HCT116 (cell line): ENCODE results near the gene PRPH2. TPM values are rescaled to one million over a fixed set of nuclear protein-coding genes. Genes with fewer than 3 reads are reported as not detected.
A peak's percentile ranks its signal among the peaks of the same experiment; 100 is the strongest.

Experiments used
- ATAC-seq: fragments of 200-7000 bp; cut with Tn5 transposase; 2 replicates; pipeline ENCODE4 v1.9.1; 2020; ENCODE audit warnings: mild to moderate bottlenecking, moderate library complexity
- BruUV-seq: library from RNA; stranded (reverse); fragments of 400-500 nt; replicated peaks from 2 replicates; lab custom pipeline; 2021; lab: Mats Ljungman, UMichigan
- CTCF ChIA-PET: fragments of 300-600 bp; sonication (Branson Sonifier 250); formaldehyde crosslinking; loops from one replicate; lab custom pipeline; 2021; ENCODE audit warnings: antibody characterized with exemption; lab: Charles Lee
- POLR2A ChIA-PET: fragments of 300-600, 350-600 bp; sonication (Branson Sonifier 250); formaldehyde crosslinking; loops from one replicate; lab custom pipeline; 2021; ENCODE audit warnings: antibody characterized with exemption; lab: Charles Lee
- RAD21 ChIA-PET, 2 experiments: fragments of 300-600 bp; sonication (Branson Sonifier 250); formaldehyde crosslinking; loops; one replicate each; lab custom pipeline; 2023; ENCODE audit warnings: low total read pairs in 2 of 2; ENCODE audit not compliant: uncharacterized antibody in 2 of 2, unreplicated experiment in 2 of 2, low non-redundant PET in 1 of 2; lab: Charles Lee
- DNase-seq: peaks from one replicate; pipeline ENCODE4 v3.0.0-alpha.2; 2010; ENCODE audit warnings: low read depth, low spot score
- H2AFZ ChIP-seq: fragments of 200-600 bp; shearing (Covaris generic), sonication (generic); 2 replicates; pipeline ENCODE4 v1.6.1; 2017; ENCODE audit warnings: low read depth, mixed run types, mixed read lengths, antibody characterized with exemption, low read length; ENCODE audit not compliant: poor library complexity, severe bottlenecking
- H3K27ac ChIP-seq: 2 replicates; pipeline ENCODE4 v1.5.1; 2012; ENCODE audit warnings: low read depth, low read length
- H3K27me3 ChIP-seq: fragments of 200-600 bp; sonication (generic); 2 replicates; pipeline ENCODE4 v1.6.1; 2016; ENCODE audit warnings: mixed run types, low read length, mixed read lengths; ENCODE audit not compliant: insufficient read depth
- H3K36me3 ChIP-seq, 2 experiments: fragments of 200-500 bp in 1 of 2; fragments of 200-600 bp in 1 of 2; sonication (Bioruptor generic) in 1 of 2; sonication (generic) in 1 of 2; 2 replicates each; pipeline versions ENCODE4 v1.5.1 to v1.6.1; 2014 to 2016; ENCODE audit warnings: low read length in 2 of 2, inconsistent platforms in 1 of 2, mixed read lengths in 1 of 2, mixed run types in 1 of 2; ENCODE audit not compliant: insufficient read depth in 2 of 2, control insufficient read depth in 1 of 2
- H3K4me1 ChIP-seq, 2 experiments: fragments of 200-600 bp in 1 of 2; sonication (generic) in 1 of 2; 2 replicates each; pipeline versions ENCODE4 v1.5.1 to v1.6.1; 2012 to 2017; ENCODE audit warnings: low read length in 2 of 2, inconsistent platforms in 1 of 2, mild to moderate bottlenecking in 1 of 2, mixed read lengths in 1 of 2, mixed run types in 1 of 2, moderate library complexity in 1 of 2; ENCODE audit not compliant: insufficient read depth in 2 of 2, control insufficient read depth in 1 of 2
- H3K4me2 ChIP-seq: fragments of 200-600 bp; sonication (generic); 2 replicates; pipeline ENCODE4 v1.6.1; 2017; ENCODE audit warnings: mixed run types, low read length, mixed read lengths
- H3K4me3 ChIP-seq, 2 experiments: fragments of 200-600 bp in 1 of 2; sonication (generic) in 1 of 2; replicated peaks in 1 of 2; 2 replicates each; pipeline ENCODE4 v1.5.1; 2011 to 2016; ENCODE audit warnings: low read length in 2 of 2, control low read depth in 1 of 2, low read depth in 1 of 2, mild to moderate bottlenecking in 1 of 2, mixed read lengths in 1 of 2, mixed run types in 1 of 2
- H3K79me2 ChIP-seq: fragments of 200-600 bp; sonication (generic); 2 replicates; pipeline ENCODE4 v1.6.1; 2017; ENCODE audit warnings: mild to moderate bottlenecking, mixed run types, low read length, moderate library complexity, mixed read lengths; ENCODE audit not compliant: insufficient read depth
- H3K9ac ChIP-seq: fragments of 200-600 bp; sonication (generic); 2 replicates; pipeline ENCODE4 v1.6.1; 2016; ENCODE audit warnings: low read length, mixed read lengths
- H3K9me2 ChIP-seq: fragments of 200-600 bp; sonication (generic), shearing (Covaris generic); 2 replicates; pipeline ENCODE4 v1.6.1; 2017; ENCODE audit warnings: mixed run types, mild to moderate bottlenecking, moderate library complexity; ENCODE audit not compliant: insufficient read depth
- H3K9me3 ChIP-seq, 2 experiments: fragments of 200-500 bp in 1 of 2; fragments of 200-600 bp in 1 of 2; sonication (Bioruptor generic) in 1 of 2; sonication (generic) in 1 of 2; 2 replicates each; pipeline ENCODE4 v1.6.1; 2014 to 2017; ENCODE audit warnings: low read length in 2 of 2, mixed read lengths in 2 of 2, inconsistent platforms in 1 of 2, low read depth in 1 of 2, mild to moderate bottlenecking in 1 of 2, mixed run types in 1 of 2, moderate library complexity in 1 of 2; ENCODE audit not compliant: control insufficient read depth in 1 of 2, insufficient read depth in 1 of 2
- H4K20me1 ChIP-seq: fragments of 200-600 bp; sonication (generic), shearing (Covaris generic); 2 replicates; pipeline ENCODE4 v1.6.1; 2017; ENCODE audit warnings: mixed run types, mild to moderate bottlenecking, moderate library complexity; ENCODE audit not compliant: insufficient read depth
- ATF3 ChIP-seq: IDR thresholded peaks from 2 replicates; pipeline ENCODE4 v1.6.1; 2012
- CBX3 ChIP-seq: IDR thresholded peaks from 2 replicates; pipeline ENCODE4 v1.6.1; 2012; ENCODE audit warnings: low read depth
- CEBPB ChIP-seq: IDR thresholded peaks from 2 replicates; pipeline ENCODE4 v1.6.1; 2012; ENCODE audit warnings: low read depth
- CTCF ChIP-seq, 3 experiments: fragments of 200-600 bp in 1 of 3; sonication (generic) in 1 of 3; IDR thresholded peaks in 2 of 3; conservative IDR thresholded peaks in 1 of 3; 2 replicates each; pipeline ENCODE4 v1.5.1; 2012 to 2017; ENCODE audit warnings: low read depth in 2 of 3, low read length in 2 of 3, antibody characterized with exemption in 1 of 3, borderline replicate concordance in 1 of 3, control low read depth in 1 of 3, mild to moderate bottlenecking in 1 of 3, mixed read lengths in 1 of 3, mixed run types in 1 of 3, moderate library complexity in 1 of 3; ENCODE audit not compliant: insufficient read depth in 1 of 3
- EGR1 ChIP-seq: IDR thresholded peaks from 2 replicates; pipeline ENCODE4 v1.6.1; 2012; ENCODE audit warnings: low read depth
- ELF1 ChIP-seq: IDR thresholded peaks from 2 replicates; pipeline ENCODE4 v1.6.1; 2012; ENCODE audit warnings: low read depth, borderline replicate concordance
- EZH2 ChIP-seq: fragments of 200-600 bp; sonication (generic); IDR thresholded peaks from 2 replicates; pipeline ENCODE4 v1.6.1; 2017; ENCODE audit warnings: antibody characterized with exemption, mixed run types
- EZH2phosphoT487 ChIP-seq: fragments of 200-600 bp; IDR thresholded peaks from 2 replicates; pipeline ENCODE4 v1.6.1; 2018; ENCODE audit warnings: antibody characterized with exemption, borderline replicate concordance
- FOSL1 ChIP-seq: IDR thresholded peaks from 2 replicates; pipeline ENCODE4 v1.6.1; 2012; ENCODE audit warnings: low read depth
- JUND ChIP-seq: IDR thresholded peaks from 2 replicates; pipeline ENCODE4 v1.6.1; 2012
- MAX ChIP-seq: IDR thresholded peaks from 2 replicates; pipeline ENCODE4 v1.6.1; 2012
- POLR2A ChIP-seq: IDR thresholded peaks from 2 replicates; pipeline ENCODE4 v1.7.0; 2011; ENCODE audit warnings: borderline replicate concordance; ENCODE audit not compliant: insufficient read depth, insufficient read length; ENCODE audit errors: extremely low read depth
- POLR2AphosphoS5 ChIP-seq: IDR thresholded peaks from 2 replicates; pipeline ENCODE4 v1.6.1; 2011; ENCODE audit warnings: mild to moderate bottlenecking, low read depth, low read length, moderate library complexity
- REST ChIP-seq: IDR thresholded peaks from 2 replicates; pipeline ENCODE4 v1.6.1; 2012; ENCODE audit warnings: low read depth
- SIN3A ChIP-seq: IDR thresholded peaks from 2 replicates; pipeline ENCODE4 v1.6.1; 2012; ENCODE audit warnings: low read depth
- SP1 ChIP-seq: IDR thresholded peaks from 2 replicates; pipeline ENCODE4 v1.6.1; 2012; ENCODE audit warnings: low read depth
- SRF ChIP-seq: IDR thresholded peaks from 2 replicates; pipeline ENCODE4 v1.6.1; 2012; ENCODE audit warnings: low read depth
- TCF7L2 ChIP-seq: IDR thresholded peaks from 2 replicates; pipeline ENCODE4 v1.7.0; 2011; ENCODE audit warnings: borderline replicate concordance, inconsistent platforms; ENCODE audit not compliant: insufficient read depth, insufficient read length; ENCODE audit errors: extremely low read depth
- ZBTB33 ChIP-seq: IDR thresholded peaks from 2 replicates; pipeline ENCODE4 v1.6.1; 2011; ENCODE audit warnings: mild to moderate bottlenecking, low read length, moderate library complexity; ENCODE audit not compliant: insufficient replicate concordance; ENCODE audit errors: extremely low read depth
- ZFX ChIP-seq: fragments of 450-650 bp; IDR thresholded peaks from 2 replicates; pipeline ENCODE4 v1.6.1; 2017
- ZNF274 ChIP-seq: fragments of 200-500 bp; sonication (Bioruptor generic); IDR thresholded peaks from 2 replicates; pipeline ENCODE4 v1.6.1; 2014; ENCODE audit warnings: mild to moderate bottlenecking, low read depth, low read length, inconsistent platforms
- intact Hi-C: fragments of 100-400 bp; cut with micrococcal nuclease; formaldehyde crosslinking; loops from 2 replicates; pipeline ENCODE4 v1.10.0; 2022
- total RNA-seq: library from RNA; stranded (reverse); gene quantifications from one replicate; pipeline ENCODE4 v1.2.1, GENCODE V29; 2021; ENCODE audit not compliant: unreplicated experiment

PRPH2 gene
- total RNA-seq, 1 experiment from 2014 or later, result not detected

GRCh38 chr6:42766163-42766670 is 43.8 kb upstream of the PRPH2 start:
- no peaks in the 10 kb centered on the region for H3K27me3 ChIP-seq
- peak overlapping the region in 1 of 2 experiments; percentile 1; a peak in 1 of 4 replicates for H3K4me3 ChIP-seq
- H2AFZ ChIP-seq, result no peak overlapping the region
- H3K79me2 ChIP-seq, result no peaks in the 10 kb centered on the region
- DNase-seq, result peak; percentile 52
- CTCF ChIA-PET, result no interaction called here
- peak overlapping the region; percentile 61 for H3K4me2 ChIP-seq
- no peaks in the 10 kb centered on the region for H3K36me3 ChIP-seq
- H3K27ac ChIP-seq, result peak overlapping the region; percentile 56
- RAD21 ChIA-PET, result no interaction called here
- intact Hi-C loops, result no loop called here
- no TSS peak for BruUV-seq
- H3K9ac ChIP-seq, result peak overlapping the region; percentile 25
- no peaks in the 10 kb centered on the region for H3K9me3 ChIP-seq
- TF ChIP-seq CBX3 (peak; percentile 47; the same call in 1 of the 2 replicates), ATF3 (no peak), ZFX (no peak), SRF (no peak), JUND (peak; percentile 63), CTCF (IDR thresholded peaks at IDR 0.05 in 2 of 3, conservative IDR thresholded peaks at IDR 0.05 in 1 of 3; ENCODE audit: borderline replicate concordance in 1 of 3, insufficient read depth in 1 of 3, low read depth in 2 of 3, low read length in 2 of 3) (no peak), CEBPB (0 out of 2 replicates have a peak, but pooled peaks have one; percentile 28), ELF1 (no peak), REST (no peak), SP1 (no peak; the same call in 1 of the 2 replicates), TCF7L2 (no peak), MAX (peak; percentile 63), POLR2A (no peak), EZH2 (no peak), ZBTB33 (no peak), SIN3A (no peak), ZNF274 (no peak), FOSL1 (peak; percentile 63), EZH2phosphoT487 (no peak), EGR1 (no peak), POLR2AphosphoS5 (no peak)
- TF ChIP-seq, all 23 proteins: peak for 5
- ATAC-seq, result peak; percentile 73
- Histone ChIP-seq H3K4me1 (peaks cover 21 to 45% of the 10 kb centered on the region in 2 experiments), H3K9me2 (no peaks in the 10 kb centered on the region), H4K20me1 (no peaks in the 10 kb centered on the region)
- POLR2A ChIA-PET, result interaction anchor here (0.9 kb wide), 1 partner anchor 20 kb away, joined by 3 read pairs; the partner anchor contains the start of gene TBCC
